T-helper 1 cell (primary cell): ENCODE data around the gene TF.

ENCODE experiments used
- DNase-seq, 5 donors: peaks; one replicate each; pipeline ENCODE4 v3.0.0-alpha.2; 2012 to 2020

TF gene

DNA sequence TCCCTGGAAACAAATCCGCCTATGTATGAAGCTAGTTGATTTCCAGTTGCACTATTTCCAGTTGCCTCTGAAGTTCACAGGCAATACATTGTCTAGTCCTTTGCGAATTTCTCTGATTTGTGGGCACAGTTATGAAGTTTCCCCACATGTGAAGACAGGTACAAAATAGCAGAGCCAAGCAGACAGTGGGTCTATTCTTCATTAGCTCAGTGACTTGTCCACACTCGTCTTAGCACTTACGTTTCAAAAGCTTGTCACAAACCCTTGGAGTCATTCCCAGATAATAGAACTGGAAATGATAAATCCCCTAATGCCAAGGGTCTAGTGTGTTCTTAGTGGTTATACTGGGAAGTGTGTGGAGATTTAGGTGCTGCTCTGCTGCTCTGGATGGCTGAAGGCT, 73.9 kb downstream of the TF start:
- DNase-seq = no peak

DNA sequence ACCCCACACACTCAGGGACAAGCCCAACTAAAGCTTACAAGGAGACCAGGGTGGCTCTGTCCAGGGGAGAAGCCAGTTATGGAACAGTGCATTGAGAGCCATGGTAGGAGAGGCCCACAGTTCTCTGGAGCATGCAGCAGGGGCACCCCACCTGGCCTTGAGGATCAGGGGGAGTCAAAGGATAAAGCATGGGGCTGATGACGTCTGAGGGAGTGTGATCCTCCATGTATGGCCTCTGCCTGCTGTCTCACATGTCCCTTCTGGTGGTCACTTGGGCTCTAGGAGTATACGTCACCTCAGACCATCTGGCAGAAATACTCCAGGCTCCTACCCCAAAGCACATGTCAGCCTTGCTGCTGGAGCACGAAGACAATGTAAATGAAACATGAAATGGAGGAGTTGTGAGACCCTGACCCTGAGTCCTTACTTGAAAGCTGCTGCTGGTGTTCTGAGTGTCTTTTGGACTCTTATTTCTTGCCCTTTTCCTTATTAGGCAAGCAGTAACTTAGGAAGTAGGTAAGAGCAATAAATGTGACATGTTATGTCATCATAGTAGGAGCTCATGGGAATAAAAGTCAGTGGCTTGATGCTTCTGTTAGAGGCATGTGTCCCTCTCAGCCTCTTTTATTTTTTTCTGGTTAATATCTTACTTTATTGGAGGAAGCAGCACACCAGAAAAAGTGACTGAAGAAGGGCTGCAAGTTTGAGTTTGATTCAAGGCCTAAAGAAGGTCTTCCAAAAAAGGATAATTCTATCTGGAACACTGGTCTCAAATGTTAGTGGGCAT, 74.9 kb downstream of the TF start:
- no peak for DNase-seq

DNA sequence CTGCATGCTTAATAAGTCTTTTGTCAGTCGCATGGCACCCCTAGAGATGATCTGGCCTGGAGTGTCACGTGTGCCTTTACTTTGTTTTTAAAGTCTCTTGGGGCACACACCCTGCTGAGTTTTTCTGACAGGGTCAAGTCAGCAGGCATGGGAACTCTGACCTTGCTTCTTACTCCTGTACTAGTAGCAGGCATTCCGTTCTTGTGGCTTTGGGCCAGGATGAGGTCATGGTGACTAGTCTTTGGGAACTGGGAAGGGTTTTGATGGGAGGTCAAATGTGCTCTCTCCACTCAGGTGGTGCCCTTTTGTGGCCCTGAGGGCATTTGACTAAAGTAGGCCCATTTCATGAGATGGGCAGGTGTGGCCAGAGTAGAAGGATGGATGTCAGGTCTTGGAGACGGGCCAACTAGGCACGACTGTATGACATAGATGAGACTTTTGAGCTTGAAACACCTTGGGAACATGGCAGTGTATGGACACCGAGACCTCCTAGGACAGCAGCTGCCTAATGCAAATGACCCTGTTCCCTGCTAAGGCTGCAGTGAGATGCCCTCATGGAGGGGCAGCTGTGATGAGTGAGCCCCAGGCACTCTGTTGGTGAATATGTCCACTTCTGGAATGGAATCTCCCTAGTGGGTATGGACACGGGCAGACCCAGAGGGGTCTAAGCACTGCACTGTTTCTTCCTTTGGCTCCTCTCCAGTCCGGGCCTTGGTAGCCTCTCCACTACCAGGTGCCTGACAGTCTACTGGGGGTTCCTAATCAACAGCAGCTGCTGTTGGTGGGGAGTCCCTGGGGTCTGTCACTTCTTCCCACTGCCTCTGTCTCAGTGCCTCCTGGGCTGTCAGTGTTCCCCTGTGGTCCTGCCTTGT, 75.8 kb downstream of the TF start:
- DNase-seq = no peak

DNA sequence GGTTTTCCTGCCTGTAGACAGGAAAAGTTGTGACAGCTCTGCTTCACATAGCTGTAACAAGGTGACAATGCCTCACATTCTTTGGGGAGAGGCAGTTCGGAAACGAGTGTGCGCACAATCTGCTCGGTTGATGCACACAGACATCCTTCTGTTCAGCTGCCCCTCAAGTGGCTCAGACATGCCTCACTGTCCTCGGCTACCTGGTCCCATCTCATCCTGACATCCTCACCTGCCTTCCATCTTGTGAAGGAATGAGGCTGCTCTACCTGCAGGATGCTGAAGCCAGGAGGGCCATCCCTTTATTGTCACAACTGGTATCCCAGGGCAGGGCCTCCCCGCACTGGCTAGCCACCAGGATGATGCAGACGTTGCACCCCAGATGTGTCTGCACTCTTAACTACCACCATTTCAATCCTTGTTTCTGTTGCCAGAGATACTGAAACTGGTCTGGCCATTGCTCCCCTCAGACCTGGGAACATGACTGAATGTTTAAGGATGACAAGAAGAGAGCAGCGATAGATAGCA, 78.8 kb downstream of the TF start:
- DNase-seq = no peak

DNA sequence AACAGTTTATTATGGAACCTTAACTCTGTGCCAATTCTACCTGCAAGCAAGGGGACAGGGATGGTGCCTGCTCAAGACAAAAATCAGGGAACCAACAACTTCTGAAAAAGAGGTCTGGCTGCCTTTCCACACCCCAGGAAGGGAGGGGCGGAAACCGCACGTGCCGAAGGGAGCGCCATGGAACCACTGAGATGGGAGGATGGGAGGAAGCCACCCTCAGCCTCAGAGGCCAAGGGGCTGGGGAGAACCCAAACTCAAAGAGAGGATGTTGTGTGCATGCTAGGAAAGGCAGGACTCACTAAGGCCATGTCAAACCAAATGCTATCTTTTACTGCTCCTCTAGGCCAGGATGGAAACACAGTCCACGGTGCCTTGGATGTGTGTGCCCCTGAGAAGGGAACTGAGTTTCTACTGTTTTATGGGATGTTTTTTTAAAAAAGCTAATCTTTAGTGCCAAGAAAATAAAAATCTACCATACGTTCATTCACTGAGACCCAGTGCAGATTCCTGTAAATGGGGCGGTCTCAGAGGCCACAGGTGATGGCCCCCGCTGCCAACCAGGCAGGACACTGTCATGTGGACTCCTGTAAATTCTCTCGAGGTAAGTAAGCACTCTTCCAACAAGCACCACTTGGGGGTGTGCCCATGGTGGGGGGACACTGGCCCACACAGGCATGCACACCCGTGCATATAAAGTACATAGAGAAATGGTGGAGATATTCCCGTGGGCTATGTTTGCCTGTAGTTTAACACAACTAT, 80.0 kb downstream of the TF start:
- DNase-seq = no peak

DNA sequence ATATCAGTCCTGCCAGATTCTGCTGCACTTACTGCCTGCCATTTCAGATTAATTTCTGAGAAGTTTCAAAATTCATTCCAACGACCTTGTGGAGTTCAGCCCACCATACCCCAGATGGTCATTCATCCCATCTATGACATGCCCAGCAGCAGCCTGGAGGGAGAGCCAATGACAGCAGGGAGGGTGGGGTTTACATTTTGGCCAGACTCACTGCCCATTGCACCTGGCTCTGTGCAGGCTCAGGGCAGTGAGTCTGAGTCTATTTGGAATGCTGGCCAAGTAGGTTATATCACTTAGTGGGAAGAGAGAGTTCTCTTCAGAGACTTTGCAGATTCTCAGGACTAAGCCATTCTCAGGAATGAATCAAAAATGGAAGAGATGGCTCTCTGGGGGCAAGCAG, 80.9 kb downstream of the TF start:
- DNase-seq = no peak

DNA sequence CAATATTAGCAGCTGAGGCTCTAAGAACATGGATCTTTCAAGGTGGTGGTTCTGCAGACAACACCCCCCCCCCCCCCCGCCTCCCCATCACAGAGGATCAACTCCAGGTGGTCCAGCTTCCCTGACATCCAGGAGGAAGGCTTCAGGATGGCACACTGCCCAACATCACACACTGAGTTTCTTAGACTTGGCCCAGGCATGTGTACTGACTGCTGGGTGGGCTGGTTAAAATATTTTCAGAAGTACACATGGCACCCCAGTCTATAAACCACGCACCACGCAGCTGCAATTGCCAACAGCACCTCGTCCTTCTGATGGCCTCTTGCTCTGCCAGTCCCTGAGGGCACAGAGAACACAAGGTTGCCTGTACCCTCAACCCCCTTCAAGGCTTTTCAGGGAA, 81.5 kb downstream of the TF start:
- DNase-seq = no peak

DNA sequence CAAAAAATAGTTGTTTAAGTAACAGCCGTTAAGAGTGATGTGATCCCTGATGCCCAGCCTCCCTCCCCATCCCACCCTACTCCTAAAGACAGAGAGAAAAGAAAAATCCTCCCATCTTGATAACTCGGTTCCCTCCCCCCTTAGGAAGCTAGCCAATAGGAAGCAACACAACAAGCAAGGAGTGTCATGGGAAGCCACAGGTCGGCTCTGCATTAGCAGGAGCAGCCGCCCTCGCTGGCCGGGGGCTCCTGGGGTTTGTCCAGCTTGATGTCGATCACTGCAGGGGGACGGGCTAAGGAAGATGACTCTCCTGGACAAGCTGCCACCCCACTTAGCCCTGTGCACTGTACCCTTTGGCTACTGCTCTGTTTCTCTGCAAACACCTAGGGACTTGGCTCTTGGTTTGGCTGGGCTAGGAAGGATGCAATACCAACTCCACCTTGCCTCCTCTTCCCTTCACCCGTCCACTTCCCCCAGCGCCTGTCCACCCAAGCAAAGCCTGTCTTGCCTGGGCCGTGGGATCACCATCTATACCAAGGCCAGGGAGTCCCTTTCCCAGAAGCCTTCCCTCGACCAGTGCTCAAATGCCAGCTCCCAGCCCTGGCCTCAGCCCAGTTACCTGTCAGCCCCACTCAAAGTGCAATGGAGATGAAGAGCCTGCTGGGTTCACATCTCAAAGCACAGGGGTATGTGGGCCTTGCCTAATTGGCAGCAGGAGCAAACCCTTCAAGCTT, 82.5 kb downstream of the TF start:
- DNase-seq = no peak

DNA sequence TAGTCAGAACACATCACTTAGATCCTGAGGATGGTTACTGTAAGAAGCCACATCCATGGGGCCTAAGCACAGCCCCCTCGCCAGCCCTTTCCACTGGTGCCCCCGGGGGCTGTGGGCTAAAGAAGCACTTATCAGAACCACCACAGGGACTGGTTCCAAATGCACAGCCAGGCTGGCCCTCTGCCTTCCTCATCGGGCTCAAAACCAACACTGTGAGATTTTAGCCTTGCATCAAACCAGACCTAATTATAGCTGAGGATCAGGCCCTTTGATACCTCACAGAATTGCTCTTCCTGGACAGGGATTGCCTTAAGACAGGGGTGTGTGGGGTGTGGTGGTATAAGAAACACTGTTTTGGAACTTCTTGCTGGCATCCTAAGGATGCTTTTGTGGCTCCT, 83.1 kb downstream of the TF start:
- no peak for DNase-seq

DNA sequence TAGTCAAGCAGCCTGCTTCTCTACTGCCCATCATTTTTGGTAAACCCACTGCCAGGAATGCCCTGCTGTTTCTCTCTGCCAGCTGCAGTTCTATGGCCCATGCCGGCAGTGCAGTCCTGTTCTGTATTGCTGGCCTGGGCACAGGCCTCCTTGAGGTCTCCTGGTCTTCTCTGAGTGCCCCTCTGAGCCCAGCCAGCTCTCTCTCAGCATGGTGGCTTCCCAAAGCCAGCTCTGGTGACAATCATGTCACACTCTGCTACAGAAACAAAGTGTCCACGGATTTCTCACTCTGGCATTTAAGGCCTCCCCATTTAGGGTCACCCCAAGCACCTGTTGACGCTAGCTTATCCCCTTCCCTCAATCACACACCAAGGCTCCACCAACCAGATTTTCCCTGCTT, 83.9 kb downstream of the TF start:
- DNase-seq = no peak

DNA sequence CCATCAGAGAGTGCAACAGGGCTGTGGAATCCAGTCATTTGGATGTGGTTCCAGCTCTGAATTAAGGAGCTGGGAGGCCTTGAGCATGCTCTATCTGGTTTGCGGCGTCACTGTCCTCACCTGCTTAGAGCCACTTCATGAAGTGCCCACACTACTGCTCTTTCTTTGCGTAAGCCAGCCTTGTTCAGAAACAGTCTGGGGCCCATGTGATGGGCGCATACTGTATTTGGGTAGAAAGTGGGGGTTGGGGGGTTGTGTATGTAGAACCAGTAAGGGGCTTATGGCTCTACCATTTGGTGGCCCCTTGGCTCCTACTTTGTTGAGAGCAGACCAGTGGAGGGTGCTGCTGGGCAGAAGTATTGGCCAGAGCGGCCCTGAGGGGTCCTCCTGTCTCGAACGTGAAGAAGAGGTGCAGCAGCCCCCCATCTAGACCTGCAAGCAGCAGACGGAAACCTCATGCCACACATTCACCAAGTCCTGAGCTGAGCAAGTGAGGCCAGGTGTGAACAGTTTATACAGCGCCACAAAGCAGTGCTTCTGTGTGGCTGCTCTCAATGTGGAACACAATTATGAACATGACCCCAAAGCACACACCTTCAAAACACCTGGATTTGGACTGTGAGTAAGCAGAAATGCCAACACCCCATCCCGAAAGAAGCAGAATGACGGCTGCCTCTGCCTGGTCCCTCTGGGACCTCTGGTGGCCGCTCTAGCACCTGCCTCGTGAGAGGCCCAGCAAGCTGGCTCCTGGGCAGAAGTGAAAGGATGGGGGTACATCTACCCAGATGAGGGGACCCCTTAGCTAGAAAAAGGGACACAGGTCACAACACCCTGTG, 86.0 kb downstream of the TF start:
- no peak for DNase-seq

DNA sequence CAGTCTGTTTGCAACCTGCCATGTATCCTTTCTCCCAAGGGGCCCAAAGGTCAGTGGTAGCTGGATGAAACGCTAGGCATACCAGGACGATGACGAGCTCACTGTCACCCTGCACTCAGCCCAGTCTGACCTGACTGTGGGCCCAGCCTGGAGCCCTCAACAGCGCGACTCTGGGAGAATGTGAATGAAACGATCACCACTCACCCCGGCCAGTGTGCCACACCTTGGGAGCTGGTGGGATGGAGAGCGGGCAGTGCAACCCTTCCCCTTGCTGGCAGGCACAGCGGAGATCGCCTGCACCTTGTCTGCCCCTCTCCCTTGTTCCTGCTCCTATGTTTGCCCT, 86.6 kb downstream of the TF start:
- no peak for DNase-seq

DNA sequence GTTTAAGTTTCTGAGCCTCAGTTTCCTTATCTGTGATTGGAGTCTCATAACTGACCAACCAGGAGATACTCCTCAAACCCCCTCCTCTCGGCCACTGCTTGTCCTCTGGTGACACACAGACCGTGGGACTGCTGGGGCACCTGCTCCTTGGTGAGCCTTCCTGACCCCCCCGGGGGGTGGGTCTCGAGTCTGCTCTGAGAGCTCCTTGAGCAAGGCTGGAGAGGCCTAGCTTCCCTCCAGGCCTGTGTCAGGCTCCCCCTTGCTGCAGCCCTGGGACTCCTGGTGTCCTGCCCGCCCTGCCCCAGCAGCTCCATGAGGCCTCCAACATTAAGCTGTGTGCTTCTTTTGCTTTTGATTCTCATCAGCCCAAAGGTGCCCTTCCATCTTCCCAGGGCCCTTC, 87.1 kb downstream of the TF start:
- DNase-seq = no peak

DNA sequence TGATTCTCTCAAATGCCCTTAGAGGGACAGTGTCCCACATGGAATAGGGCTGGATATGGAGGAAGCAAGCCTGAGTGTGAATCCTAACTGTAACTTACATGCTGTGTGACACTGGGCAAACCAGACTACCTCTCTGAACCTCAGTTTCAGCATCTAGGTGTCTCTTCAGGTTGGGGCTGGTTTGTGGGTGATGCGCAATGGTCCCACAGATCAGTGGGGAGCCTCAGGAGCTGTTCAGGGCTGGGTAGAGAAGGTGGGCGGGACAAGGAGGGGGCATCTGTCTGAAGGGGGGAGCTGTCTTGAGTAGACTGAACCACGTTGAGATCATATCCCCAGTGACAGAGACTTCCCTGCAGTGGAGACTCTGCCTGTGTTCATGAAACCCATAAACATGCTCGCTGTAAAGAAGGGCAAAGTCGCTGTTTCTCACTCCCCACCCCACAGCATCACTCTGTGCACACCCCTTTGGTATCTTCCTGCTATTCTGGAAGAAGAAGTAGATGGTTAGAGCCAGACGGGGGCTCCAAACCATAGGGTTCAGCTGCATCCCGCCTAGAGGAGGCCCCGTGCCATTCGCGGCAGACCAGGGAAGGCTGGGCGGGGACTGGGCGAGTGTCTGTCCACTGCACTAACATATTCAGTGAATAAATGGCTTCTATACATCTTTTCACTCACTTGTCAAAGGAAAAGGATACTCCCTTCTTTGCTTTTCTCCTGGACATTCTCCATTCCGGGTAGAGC, 87.9 kb downstream of the TF start:
- no peak for DNase-seq

DNA sequence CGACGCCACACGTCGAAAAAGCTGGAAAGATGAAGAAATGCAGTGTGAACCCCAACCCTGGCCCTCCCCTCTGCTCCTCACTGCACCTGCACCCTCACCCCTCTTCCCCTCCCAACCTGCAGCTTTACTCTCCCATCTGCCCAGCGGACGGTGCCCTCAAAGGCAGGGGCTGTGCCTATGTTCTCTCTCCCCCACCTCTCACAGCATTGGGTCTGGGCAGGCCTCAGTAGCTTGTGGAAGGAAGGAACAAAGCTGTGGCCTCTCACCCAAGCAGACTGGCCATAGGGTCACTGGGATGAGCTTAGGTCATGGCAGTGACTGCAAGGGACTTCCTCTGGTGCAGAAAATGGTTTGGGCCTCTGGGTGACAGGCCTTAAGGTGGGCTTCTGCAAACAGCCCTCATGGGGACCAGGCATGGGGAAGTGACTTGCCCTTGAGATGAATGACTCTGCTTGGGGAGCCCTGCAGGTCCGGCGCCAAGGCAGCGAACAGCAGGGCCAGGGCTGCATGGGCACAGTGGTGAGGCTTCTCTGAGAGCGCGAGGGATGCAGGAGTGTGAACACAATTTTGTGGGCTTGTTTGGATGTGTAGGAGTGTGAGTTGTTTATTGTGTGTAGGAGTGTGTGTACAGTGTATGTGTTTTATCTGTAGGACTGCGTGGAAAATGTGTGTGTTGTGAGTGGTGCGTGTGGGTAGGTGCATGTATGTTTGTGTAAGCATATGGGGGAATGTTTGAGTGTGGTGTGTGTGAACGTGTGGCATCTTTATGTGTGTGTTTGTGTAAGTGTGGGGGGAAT, 88.6 kb downstream of the TF start:
- DNase-seq = no peak

DNA sequence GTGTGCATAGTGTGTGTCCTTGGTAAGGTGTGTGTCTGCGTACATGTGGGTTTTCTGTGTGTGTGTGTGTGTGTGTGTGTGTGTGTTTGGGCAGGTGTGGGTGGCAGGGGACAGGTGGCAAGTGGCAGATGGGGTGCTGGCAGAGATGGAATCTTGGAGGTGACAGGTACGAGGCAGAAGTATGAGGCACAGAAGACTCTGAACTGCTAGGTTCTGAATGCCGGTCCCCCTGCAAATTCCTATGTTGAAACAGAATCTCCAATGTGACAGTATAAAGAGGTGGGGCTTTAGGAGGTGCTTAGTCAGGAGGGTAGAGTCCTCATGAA, 89.2 kb downstream of the TF start:
- DNase-seq = no peak

DNA sequence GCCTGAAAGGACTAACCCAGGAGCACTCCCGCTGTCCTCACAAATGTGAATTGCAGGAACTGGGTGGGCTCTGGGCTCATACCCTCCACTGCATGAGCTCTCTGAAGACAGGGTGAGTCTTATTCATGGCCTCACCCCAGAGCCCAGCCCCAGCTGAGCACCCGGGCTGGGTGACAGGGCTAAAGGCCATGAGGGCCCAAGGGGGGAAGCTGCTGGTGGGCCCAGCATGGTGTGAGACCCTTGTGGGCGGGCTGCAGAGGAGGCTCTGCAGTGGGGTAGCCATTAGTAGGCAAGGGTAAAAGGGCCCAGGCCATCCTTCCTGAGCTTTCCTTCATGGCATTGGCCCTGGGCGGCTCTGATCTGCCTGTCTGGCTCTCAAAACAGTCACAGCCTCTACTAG, 89.8 kb downstream of the TF start:
- no peak for DNase-seq

DNA sequence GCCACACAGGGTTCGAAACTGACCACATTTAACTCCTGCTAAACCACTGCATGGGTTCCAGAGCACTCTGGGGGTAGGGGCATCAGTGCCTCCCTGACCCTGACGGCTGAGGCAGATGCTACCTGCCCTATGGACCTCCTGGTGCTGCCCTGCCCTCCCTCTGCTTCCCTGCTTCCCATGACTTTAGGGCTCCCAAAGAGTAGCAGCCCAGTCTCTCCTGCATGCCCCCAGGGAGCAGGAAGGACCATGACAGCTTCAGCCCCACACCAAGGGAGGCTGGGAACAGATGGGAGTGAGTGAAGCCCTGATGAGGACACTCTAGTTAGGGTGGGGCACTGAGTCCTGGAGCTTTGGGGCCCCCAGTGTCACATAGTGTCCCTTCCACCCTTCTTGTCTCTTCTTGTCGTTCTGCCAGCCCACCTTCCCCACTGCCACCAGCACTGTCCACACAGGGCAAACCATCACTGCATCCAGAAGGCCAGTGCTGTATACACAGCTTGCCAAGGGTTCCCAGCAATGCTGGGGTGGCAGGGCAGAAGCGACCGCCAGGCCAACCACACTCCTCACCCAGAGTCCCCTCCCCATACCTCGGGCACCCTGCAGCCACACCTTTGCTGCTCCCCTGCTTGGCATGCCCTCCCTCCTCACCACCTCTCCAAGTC, 90.4 kb downstream of the TF start:
- no peak for DNase-seq

DNA sequence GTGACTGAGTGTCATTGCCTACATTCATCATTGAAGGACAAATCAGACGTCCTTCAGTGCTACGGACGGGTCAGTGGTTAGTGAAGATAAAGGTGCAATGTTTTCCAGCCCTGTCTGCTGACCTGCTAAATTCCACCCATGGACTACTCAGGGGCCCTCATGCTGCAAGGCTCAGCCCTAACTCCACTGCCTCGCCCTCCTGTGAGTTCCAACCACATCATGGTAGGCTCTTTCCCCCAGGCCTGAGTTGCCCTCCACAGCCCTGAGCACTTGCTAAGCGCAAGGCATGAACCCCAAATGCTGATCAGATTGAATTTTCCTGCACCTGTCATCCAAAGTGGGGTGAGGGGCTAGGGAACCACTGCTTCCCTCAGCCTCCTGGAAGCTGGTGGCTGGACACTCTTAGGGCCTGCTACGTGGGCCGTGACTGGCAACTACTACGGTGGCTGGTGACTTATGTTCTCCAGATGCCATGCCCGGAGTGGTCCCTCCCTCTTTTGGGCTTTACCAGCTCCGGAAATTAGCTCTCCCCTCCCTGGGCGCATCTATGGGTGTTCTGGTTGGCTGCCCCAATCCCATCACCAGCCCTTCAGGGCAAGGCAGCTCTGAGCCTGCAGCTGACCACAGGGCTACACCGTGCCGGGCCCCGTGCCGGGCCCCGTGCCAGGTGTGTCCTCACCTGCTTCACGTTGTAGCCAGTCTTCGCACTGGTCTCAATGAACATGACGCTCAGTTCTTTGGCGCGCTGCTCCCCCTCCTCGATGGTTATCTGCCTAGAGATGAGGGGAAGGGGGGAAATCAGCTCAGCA, 91.5 kb downstream of the TF start:
- no peak for DNase-seq
